GM10248 (cell line): ENCODE results near the gene KCTD6.

Experiments
- CTCF ChIA-PET: fragments of 300-600 bp; sonication (Branson Sonifier 250); formaldehyde crosslinking; extraction: SDS; loops from one replicate; lab custom pipeline; 2021; ENCODE audit warnings: antibody characterized with exemption; lab: Yijun Ruan, JAX
- POLR2A ChIA-PET: fragments of 350-650 bp; sonication (Branson Sonifier 250); formaldehyde crosslinking; extraction: SDS; loops from one replicate; lab custom pipeline; 2020; ENCODE audit warnings: antibody characterized with exemption; lab: Yijun Ruan, JAX
- DNase-seq: peaks from one replicate; pipeline ENCODE4 v3.0.0; 2012; ENCODE audit errors: extremely low spot score
- CTCF ChIP-seq: IDR thresholded peaks from 2 replicates; pipeline ENCODE4 v1.5.1; 2012; ENCODE audit warnings: mild to moderate bottlenecking, low read depth; ENCODE audit errors: extremely low read depth, missing control alignments, control extremely low read depth

KCTD6 gene

DNA sequence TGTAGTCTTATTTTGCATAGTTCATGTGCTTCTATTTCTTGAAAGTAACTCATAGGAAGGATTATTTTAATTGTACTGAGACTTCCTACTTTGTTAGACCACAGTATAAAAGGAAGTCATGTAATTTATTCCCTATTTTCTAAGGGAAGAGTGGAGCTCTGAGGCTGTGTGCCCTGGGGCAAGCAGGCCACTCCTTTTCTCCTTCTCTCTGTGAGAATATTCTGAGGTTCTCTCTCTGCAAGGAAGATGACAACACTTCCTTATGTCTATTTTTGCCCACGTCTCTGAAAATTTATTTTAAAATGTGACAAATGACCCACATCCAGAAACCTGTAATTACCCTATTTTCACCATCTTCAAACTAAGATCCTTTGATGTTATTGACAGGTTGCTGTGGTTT lies 11.0 kb downstream of the KCTD6 start:
- ChIA-PET CTCF (interaction anchor here (1.5 to 3.5 kb wide), 2 partner anchors 8 to 15 kb away, joined by 3 to 18 read pairs; no protein-coding TSS in a partner anchor), POLR2A (no interaction called here)
- DNase-seq, result no peak
- TF ChIP-seq CTCF, result no peak

- TF ChIP-seq CTCF, result no peak
- no peak for DNase-seq
- ChIA-PET POLR2A (no interaction called here), CTCF (interaction anchor here (1.3 to 2.7 kb wide), 3 partner anchors 9 to 61 kb away, joined by 3 to 6 read pairs (median 4); no protein-coding TSS in a partner anchor)
Observed at GRCh38 chr3:58507356-58508078, 15.6 kb downstream of the KCTD6 start.

- ChIA-PET POLR2A (no interaction called here), CTCF (no interaction called here)
- no peak for TF ChIP-seq CTCF
- DNase-seq, result no peak
Observed at GRCh38 chr3:58508437-58508836, 16.5 kb downstream of the KCTD6 start.

- CTCF ChIA-PET, result interaction anchor here (1.6 to 1.7 kb wide), 2 partner anchors 23 to 116 kb away, joined by 3 to 4 read pairs; no protein-coding TSS in a partner anchor
- POLR2A ChIA-PET, result no interaction called here
- no peak for TF ChIP-seq CTCF
- no peak for DNase-seq
Observed at GRCh38 chr3:58514405-58514804, 22.5 kb downstream of the KCTD6 start.

GRCh38 chr3:58518291-58518789 lies 26.4 kb downstream of the KCTD6 start:
- ChIA-PET CTCF (interaction anchor here (1.9 to 5.5 kb wide), 2 partner anchors 14 to 23 kb away, joined by 6 to 18 read pairs; no protein-coding TSS in a partner anchor), POLR2A (no interaction called here)
- no peak for DNase-seq
- TF ChIP-seq CTCF, result no peak

GRCh38 chr3:58519668-58520402 lies 27.9 kb downstream of the KCTD6 start:
- TF ChIP-seq CTCF, result no peak
- DNase-seq, result no peak
- ChIA-PET POLR2A (no interaction called here), CTCF (interaction anchor here (1.3 to 5.5 kb wide), 5 partner anchors 14 to 213 kb away, joined by 3 to 18 read pairs (median 5); no protein-coding TSS in a partner anchor)
